Kidney (tissue), 14 donors: ENCODE data around the gene KLF13. TPM values are rescaled to one million over a fixed set of nuclear protein-coding genes. Genes with fewer than 3 reads are reported as not detected.

Source experiments
- DNase-seq, 5 donors: peaks; one replicate each; pipeline ENCODE4 v3.0.0-alpha.2; 2013 to 2020
- FAIRE-seq: peaks from 2 replicates; lab custom pipeline; 2012; peaks lifted over from hg19 to GRCh38; lab: Jason Lieb, UNC
- H3K27ac ChIP-seq, 2 donors: one replicate each; pipeline ENCODE4 v1.7.0; 2013; ENCODE audit warnings: low read depth in 2 of 2, low read length in 2 of 2, inconsistent platforms in 1 of 2
- H3K27me3 ChIP-seq: one replicate; pipeline ENCODE4 v1.7.1; 2013; ENCODE audit warnings: low read length, inconsistent platforms; ENCODE audit not compliant: control insufficient read depth, insufficient read depth
- H3K36me3 ChIP-seq, 3 donors: one replicate each; pipeline versions ENCODE4 v1.7.0 to v1.7.1; 2013; ENCODE audit warnings: low read length in 3 of 3, control low read depth in 1 of 3, inconsistent platforms in 1 of 3; ENCODE audit not compliant: insufficient read depth in 3 of 3, control insufficient read depth in 2 of 3
- H3K4me1 ChIP-seq, 3 donors: one replicate each; pipeline versions ENCODE4 v1.7.0 to v1.7.1; 2013; ENCODE audit warnings: low read length in 3 of 3, inconsistent platforms in 1 of 3, low read depth in 1 of 3; ENCODE audit not compliant: control insufficient read depth in 2 of 3, insufficient read depth in 2 of 3
- H3K4me3 ChIP-seq, 3 donors: one replicate each; pipeline versions ENCODE4 v1.7.0 to v1.8.1; 2013; ENCODE audit warnings: low read length in 3 of 3, control low read depth in 1 of 3, inconsistent platforms in 1 of 3
- H3K9ac ChIP-seq, 3 donors: one replicate each; pipeline versions ENCODE4 v1.7.0 to v1.7.1; 2013; ENCODE audit warnings: low read length in 3 of 3, control low read depth in 1 of 3, inconsistent platforms in 1 of 3
- H3K9me3 ChIP-seq, 3 donors: one replicate each; pipeline versions ENCODE4 v1.7.0 to v1.7.1; 2013; ENCODE audit warnings: low read length in 3 of 3, control low read depth in 1 of 3, inconsistent platforms in 1 of 3; ENCODE audit not compliant: control insufficient read depth in 2 of 3, insufficient read depth in 1 of 3
- intact Hi-C: fragments of 100-400 bp; cut with DNase I; formaldehyde crosslinking; loops from one replicate; pipeline ENCODE4 v1.11.1; 2022
- polyA plus RNA-seq: library from polyadenylated mRNA; stranded (reverse); fragments of 350-450 nt; fragmentation: Illumina TruSeq; extraction: RNeasy Lipid Tissue Mini Kit (QIAGEN cat#74804); gene quantifications from one replicate; pipeline ENCODE4 v1.2.3, GENCODE V29; 2014; ENCODE audit warnings: low read depth, low replicate concordance; ENCODE audit not compliant: insufficient read depth
- total RNA-seq: library from RNA; stranded (reverse); fragmentation: NEBNext Ultra II Directional; extraction: Animal tissue kit (Norgen Biotek cat#: 25700); gene quantifications from one replicate; pipeline ENCODE4 v1.2.1, GENCODE V29; 2021
- TF ChIP-seq, protein P1 (sequence below): IDR thresholded peaks from 3 replicates; pipeline ENCODE4 v1.5.1; 2012; ENCODE audit warnings: mild to moderate bottlenecking, moderate library complexity, borderline replicate concordance; ENCODE audit not compliant: insufficient read depth; ENCODE audit errors: extremely low read depth
- donor health status: control.
- donor health status: control.
- donor health status: control.
- donor health status: control.
- donor health status: control.
- donor health status: DM: yes; HTN: yes; CAD: no.
- donor health status: Normal renal cell carcinoma (clear cell type).

KLF13 gene
- total and polyA plus RNA-seq, 2 donors from 2014 or later: 55.5 to 123 TPM

DNA sequence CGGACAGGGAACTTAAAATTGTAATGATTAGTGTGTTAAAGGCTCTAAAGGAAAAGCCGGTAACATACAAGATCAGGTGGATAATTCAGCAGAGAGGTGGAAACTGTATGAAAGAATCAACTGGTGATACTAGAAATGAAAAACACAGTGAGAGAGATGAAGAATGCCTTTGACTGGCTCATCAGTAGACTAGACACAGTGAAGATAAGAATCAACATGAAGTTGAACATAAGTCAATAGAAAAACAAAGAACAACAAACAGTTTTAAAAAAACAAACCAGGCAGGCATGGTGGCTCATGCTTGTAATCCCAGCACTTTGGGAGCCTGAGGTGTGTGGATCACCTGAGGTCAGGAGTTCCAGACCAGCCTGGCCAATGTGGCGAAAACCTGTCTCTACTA lies 82.1 kb downstream of the KLF13 start:
- Histone ChIP-seq H3K36me3 (no peaks in the 10 kb centered on the region), H3K9ac (no peak overlapping the region), H3K27ac (no peak overlapping the region), H3K27me3 (no peaks in the 10 kb centered on the region), H3K9me3 (no peaks in the 10 kb centered on the region), H3K4me3 (no peak overlapping the region), H3K4me1 (no peaks in the 10 kb centered on the region)
- DNase-seq (no peak), FAIRE-seq (no peak)
- intact Hi-C loops: no loop called here
- TF ChIP-seq, protein P1, sequence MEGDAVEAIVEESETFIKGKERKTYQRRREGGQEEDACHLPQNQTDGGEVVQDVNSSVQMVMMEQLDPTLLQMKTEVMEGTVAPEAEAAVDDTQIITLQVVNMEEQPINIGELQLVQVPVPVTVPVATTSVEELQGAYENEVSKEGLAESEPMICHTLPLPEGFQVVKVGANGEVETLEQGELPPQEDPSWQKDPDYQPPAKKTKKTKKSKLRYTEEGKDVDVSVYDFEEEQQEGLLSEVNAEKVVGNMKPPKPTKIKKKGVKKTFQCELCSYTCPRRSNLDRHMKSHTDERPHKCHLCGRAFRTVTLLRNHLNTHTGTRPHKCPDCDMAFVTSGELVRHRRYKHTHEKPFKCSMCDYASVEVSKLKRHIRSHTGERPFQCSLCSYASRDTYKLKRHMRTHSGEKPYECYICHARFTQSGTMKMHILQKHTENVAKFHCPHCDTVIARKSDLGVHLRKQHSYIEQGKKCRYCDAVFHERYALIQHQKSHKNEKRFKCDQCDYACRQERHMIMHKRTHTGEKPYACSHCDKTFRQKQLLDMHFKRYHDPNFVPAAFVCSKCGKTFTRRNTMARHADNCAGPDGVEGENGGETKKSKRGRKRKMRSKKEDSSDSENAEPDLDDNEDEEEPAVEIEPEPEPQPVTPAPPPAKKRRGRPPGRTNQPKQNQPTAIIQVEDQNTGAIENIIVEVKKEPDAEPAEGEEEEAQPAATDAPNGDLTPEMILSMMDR: no peak

DNA sequence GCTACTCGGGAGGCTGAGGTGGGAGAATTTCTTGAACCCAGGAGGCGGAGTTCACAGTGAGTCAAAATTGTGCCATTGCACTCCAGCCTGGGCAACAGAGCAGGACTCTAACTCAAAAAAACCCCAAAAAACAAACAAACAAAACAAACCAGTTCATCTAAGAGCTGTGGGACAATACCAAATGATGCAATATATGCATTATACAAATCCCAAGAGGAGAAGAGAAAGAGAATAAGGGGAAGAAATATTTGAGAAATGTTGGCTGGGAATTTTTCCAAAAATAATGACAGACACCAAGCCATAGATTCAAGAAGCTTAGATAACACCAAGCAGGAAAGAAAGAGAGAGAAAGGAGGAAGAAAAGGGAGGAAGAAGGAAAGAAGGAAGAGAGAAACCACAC lies 82.5 kb downstream of the KLF13 start:
- no peak for FAIRE-seq
- H3K4me1 ChIP-seq: no peaks in the 10 kb centered on the region

DNA sequence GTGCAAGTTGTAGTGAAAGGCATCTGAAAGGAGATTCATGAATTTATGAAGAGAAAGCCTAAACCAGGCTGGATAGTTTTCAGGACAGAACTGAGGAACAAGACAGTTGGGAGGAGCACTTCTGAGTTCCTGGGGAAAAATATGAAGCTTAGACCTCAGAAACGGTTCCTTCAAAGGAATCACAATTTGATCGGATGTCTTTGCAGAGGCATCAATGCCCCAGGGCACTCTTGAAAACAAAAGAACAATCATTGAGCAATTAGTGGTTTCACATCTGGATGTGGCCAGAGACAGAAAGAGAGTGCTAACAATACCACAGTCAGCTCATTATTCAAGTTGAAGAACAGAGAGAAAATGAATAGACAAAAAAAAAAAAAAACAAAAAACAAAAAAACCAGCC lies 86.2 kb downstream of the KLF13 start:
- Histone ChIP-seq H3K27ac (no peak overlapping the region), H3K4me3 (no peak overlapping the region), H3K36me3 (no peaks in the 10 kb centered on the region), H3K9me3 (no peaks in the 10 kb centered on the region), H3K4me1 (no peaks in the 10 kb centered on the region), H3K27me3 (no peaks in the 10 kb centered on the region), H3K9ac (no peak overlapping the region)
- intact Hi-C loops: no loop called here
- no peak for DNase-seq
- no peak for FAIRE-seq
- TF ChIP-seq, protein P1: no peak

More for the DNA sequence above, 82.5 kb downstream of the KLF13 start:
- H3K4me3 ChIP-seq: no peak overlapping the region
- H3K27ac ChIP-seq: no peak overlapping the region
- intact Hi-C loops: no loop called here
- TF ChIP-seq, protein P1: no peak
- no peaks in the 10 kb centered on the region for H3K9me3 ChIP-seq
- DNase-seq: no peak
- no peaks in the 10 kb centered on the region for H3K27me3 ChIP-seq
- H3K9ac ChIP-seq: no peak overlapping the region
- H3K36me3 ChIP-seq: no peaks in the 10 kb centered on the region

DNA sequence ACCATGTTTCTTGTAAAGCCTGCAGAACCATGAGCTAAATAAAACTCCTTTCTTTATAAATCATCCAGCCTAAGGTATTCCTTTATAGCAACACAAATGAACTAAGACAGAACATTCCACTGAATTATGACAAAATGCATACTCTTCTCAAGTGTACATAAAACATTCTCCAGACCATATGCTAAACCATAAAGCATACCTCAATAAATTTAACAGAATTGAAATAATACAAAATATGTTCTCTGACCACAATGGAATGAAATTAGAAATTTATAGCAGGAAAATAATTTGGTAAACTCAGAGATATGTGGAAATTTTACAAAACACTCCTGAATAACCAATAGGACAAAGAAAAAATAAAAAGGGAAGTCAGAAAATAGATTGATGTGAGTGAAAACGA lies 88.6 kb downstream of the KLF13 start:
- Histone ChIP-seq H3K27ac (no peak overlapping the region), H3K36me3 (no peaks in the 10 kb centered on the region), H3K9me3 (peaks cover 0 to 13% (median 0%) of the 10 kb centered on the region in 3 donors), H3K9ac (no peak overlapping the region), H3K4me1 (no peaks in the 10 kb centered on the region), H3K27me3 (no peaks in the 10 kb centered on the region), H3K4me3 (no peak overlapping the region)
- intact Hi-C loops: no loop called here
- TF ChIP-seq, protein P1: no peak
- FAIRE-seq: no peak
- no peak for DNase-seq
